Upper lobe of right lung (tissue), 1 donor: ENCODE results near the gene BSND. TPM values are rescaled to one million over a fixed set of nuclear protein-coding genes. Genes with fewer than 3 reads are reported as not detected.
"Not testable (repeated sequence)": the region's sequence is repeated elsewhere in the genome, so short reads cannot be mapped to it uniquely, and the experiment has no call there.

ENCODE experiments used
- ATAC-seq: fragments of 200-7000 bp; cut with Tn5 transposase; one replicate; pipeline ENCODE4 v1.9.1; 2020; ENCODE audit warnings: mild to moderate bottlenecking, moderate library complexity
- DNase-seq: peaks from one replicate; pipeline ENCODE4 v3.0.0-alpha.2; 2020
- H3K27ac ChIP-seq: fragments of 200-600 bp; one replicate; pipeline ENCODE4 v1.8.0; 2022
- H3K27me3 ChIP-seq: fragments of 200-600 bp; one replicate; pipeline ENCODE4 v1.8.0; 2022; ENCODE audit warnings: mild to moderate bottlenecking
- H3K36me3 ChIP-seq: fragments of 200-600 bp; one replicate; pipeline ENCODE4 v1.8.0; 2022
- H3K4me1 ChIP-seq: fragments of 200-600 bp; one replicate; pipeline ENCODE4 v1.8.0; 2022
- H3K4me3 ChIP-seq: fragments of 200-600 bp; one replicate; pipeline ENCODE4 v1.8.0; 2022; ENCODE audit warnings: mild to moderate bottlenecking
- H3K9me3 ChIP-seq: fragments of 200-600 bp; one replicate; pipeline ENCODE4 v1.8.0; 2022
- CTCF ChIP-seq: fragments of 200-600 bp; IDR thresholded peaks from one replicate; pipeline ENCODE4 v1.8.0; 2022; ENCODE audit warnings: antibody characterized with exemption
- intact Hi-C: fragments of 100-400 bp; cut with DNase I; formaldehyde crosslinking; loops from one replicate; pipeline ENCODE4 v1.11.0; 2022
- total RNA-seq: library from RNA; stranded (reverse); fragmentation: NEBNext Ultra II Directional; extraction: Animal tissue kit (Norgen Biotek cat#: 25700); gene quantifications from one replicate; pipeline ENCODE4 v1.2.1, GENCODE V29; 2021
- donor health status: DM: no; HTN: yes; CAD: no; lungs with severe emphysema.

Gene BSND
- total RNA-seq, 1 donor from 2014 or later, result not detected

DNA sequence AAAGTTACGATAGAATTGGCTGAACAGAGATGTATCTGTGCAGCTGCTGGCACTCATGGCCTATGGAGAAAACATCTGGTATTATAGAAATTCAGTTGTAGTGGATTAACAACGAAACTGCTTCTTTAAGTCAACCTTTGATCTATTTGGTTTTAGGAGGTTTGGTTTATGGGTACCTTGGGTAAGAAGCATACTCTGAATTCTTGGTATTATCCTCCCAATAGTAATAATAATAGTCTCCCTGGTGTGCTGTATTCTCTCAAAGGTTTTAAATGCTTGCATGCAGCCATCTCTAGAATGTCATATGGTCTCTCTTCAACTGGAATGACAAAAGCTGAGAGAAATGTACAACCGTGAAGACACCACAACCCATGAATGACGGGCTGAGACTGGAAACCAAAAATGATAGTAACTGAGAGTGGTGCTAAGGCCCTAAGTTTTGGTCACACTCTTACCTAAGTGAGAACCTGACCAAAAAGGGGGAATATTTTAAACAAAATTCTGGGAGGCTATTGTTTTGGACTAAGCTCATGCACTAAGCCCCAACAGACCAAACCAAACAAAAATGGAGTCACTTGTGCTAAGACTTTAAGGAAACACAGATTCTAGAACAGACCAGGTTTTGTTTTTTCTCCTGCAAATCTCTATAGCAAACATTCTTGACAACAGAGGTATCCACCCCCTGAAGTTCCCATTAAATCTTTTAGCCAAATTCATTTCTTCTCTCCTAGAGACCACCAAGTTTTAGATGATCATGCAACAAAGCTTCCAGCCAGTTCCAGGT is 35.9 kb upstream of the BSND start:
- H3K9me3 ChIP-seq, result no peaks in the 10 kb centered on the region
- no peak for TF ChIP-seq CTCF
- DNase-seq (no peak), ATAC-seq (no peak)
- H3K4me1 ChIP-seq, result peaks cover 4% of the 10 kb centered on the region
- no peak overlapping the region for H3K27ac ChIP-seq
- H3K4me3 ChIP-seq, result no peak overlapping the region
- no peaks in the 10 kb centered on the region for H3K36me3 ChIP-seq
- H3K27me3 ChIP-seq, result no peaks in the 10 kb centered on the region
- intact Hi-C loops, result no loop called here

GRCh38 chr1:54963829-54964228 is 34.9 kb upstream of the BSND start:
- intact Hi-C loops, DNase-seq, ATAC-seq, H3K9me3 ChIP-seq, H3K36me3 ChIP-seq, H3K27me3 ChIP-seq, H3K4me1 ChIP-seq, H3K4me3 ChIP-seq, H3K27ac ChIP-seq: not testable (repeated sequence)

DNA sequence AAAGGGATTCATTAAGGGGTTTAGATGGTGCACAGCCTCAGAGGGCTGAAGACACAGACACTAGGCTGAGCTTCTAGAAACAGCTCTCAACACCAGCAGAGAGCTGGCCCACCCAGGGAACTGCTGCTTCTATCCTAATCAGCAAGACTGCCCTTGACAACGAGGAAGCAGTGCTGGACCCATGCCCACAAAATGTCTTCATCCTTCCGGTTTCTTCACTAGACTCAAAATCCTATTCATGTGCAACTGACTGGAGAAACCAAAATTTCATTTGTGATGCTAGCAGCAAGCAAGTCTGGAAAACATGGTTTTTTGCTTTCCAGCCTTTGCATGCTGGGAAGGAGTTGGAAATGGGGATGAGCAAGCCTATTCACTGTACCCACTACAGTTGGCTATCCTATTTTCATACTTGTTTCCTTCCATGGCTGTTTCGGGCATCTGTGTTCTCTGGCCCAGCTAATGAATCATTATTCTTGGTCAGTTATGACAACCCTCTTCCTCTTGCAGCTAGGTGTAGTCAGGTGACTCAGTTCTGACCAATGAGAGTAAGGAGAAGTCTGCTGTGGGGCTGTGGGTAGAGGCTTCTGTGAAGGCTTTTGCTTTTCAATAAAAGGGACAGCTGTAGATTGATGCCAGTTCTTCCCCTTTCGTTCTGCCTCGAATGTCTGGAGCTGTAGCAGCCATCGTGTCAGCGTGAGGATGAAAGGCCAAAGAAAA is 33.0 kb upstream of the BSND start:
- H3K4me3 ChIP-seq, result no peak overlapping the region

GRCh38 chr1:54967372-54967771 is 31.4 kb upstream of the BSND start:
- intact Hi-C loops, result no loop called here
- Histone ChIP-seq H3K27me3 (no peaks in the 10 kb centered on the region), H3K9me3 (no peaks in the 10 kb centered on the region), H3K36me3 (no peaks in the 10 kb centered on the region), H3K4me1 (peaks cover 4% of the 10 kb centered on the region), H3K4me3 (no peak overlapping the region), H3K27ac (no peak overlapping the region)
- DNase-seq, result no peak
- ATAC-seq, result no peak
- TF ChIP-seq CTCF, result no peak

More for the DNA sequence above, 33.0 kb upstream of the BSND start:
- no peak overlapping the region for H3K27ac ChIP-seq
- TF ChIP-seq CTCF, result no peak
- H3K27me3 ChIP-seq, result no peaks in the 10 kb centered on the region
- no peak for DNase-seq
- no peaks in the 10 kb centered on the region for H3K36me3 ChIP-seq
- H3K9me3 ChIP-seq, result no peaks in the 10 kb centered on the region
- intact Hi-C loops, result no loop called here
- peaks cover 4% of the 10 kb centered on the region for H3K4me1 ChIP-seq
- ATAC-seq, result peak; percentile 76

DNA sequence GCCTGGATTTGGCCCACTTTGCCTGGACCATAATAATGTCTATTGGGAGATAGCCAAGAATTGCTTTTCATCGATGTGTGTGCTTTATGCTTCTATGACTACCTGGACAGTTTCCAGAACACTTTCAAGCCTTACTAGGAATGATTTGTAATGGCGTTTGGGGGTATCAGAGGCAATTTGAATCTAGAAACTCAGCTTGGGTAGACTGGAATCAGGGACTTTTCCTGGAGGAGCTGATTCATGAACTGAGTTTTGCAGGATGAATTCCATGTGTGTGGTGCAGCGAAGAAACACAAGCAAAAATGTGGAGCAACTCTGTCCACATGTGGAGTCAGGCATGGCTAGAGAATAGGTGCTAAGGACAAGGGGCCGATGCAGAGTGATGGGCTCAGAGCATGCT is 30.2 kb upstream of the BSND start:
- Histone ChIP-seq H3K4me1 (peaks cover 4% of the 10 kb centered on the region), H3K9me3 (no peaks in the 10 kb centered on the region), H3K27ac (no peak overlapping the region), H3K36me3 (no peaks in the 10 kb centered on the region), H3K27me3 (no peaks in the 10 kb centered on the region), H3K4me3 (no peak overlapping the region)
- no peak for DNase-seq
- no peak for TF ChIP-seq CTCF
- intact Hi-C loops, result no loop called here
- no peak for ATAC-seq

- Histone ChIP-seq H3K36me3 (no peaks in the 10 kb centered on the region), H3K9me3 (no peaks in the 10 kb centered on the region), H3K4me3 (no peak overlapping the region), H3K4me1 (peaks cover 4% of the 10 kb centered on the region), H3K27me3 (no peaks in the 10 kb centered on the region), H3K27ac (no peak overlapping the region)
- no peak for DNase-seq
- no peak for ATAC-seq
- intact Hi-C loops, result no loop called here
- no peak for TF ChIP-seq CTCF
Observed at GRCh38 chr1:54969879-54970278, 28.9 kb upstream of the BSND start.
